Measurements from ENCODE around the gene ZSWIM3.
A peak's percentile ranks its signal among the peaks of the same experiment; 100 is the strongest.

ZSWIM3 gene

DNA sequence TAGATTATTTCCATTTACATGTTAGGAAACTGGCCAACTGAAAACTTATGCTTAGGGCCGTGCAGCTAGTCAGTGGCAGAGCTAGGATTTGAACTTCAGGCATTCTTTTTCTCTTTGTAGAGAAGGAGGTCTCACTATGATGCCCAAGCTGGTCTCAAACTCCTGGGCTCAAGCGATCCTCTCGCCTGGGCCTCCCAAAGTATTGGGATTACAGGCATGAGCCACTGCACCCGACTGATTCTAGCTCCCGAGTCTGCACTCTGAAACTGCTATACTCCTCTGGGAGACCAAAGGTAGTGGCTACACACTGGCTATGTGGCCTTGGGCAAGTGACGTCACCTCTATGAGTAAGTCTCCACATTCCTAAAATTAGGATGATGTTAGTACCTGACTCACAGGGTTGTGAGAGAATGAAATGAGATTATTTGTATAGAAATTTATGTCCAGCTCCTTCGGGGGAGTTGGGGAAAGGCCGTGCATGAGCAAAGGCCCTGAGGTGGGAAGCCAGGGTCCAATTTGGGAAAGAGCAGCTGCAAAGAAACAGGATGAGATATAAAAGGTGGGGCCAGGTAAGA lies 48.2 kb downstream of the ZSWIM3 start:
- TF ChIP-seq, protein P1, sequence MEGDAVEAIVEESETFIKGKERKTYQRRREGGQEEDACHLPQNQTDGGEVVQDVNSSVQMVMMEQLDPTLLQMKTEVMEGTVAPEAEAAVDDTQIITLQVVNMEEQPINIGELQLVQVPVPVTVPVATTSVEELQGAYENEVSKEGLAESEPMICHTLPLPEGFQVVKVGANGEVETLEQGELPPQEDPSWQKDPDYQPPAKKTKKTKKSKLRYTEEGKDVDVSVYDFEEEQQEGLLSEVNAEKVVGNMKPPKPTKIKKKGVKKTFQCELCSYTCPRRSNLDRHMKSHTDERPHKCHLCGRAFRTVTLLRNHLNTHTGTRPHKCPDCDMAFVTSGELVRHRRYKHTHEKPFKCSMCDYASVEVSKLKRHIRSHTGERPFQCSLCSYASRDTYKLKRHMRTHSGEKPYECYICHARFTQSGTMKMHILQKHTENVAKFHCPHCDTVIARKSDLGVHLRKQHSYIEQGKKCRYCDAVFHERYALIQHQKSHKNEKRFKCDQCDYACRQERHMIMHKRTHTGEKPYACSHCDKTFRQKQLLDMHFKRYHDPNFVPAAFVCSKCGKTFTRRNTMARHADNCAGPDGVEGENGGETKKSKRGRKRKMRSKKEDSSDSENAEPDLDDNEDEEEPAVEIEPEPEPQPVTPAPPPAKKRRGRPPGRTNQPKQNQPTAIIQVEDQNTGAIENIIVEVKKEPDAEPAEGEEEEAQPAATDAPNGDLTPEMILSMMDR (IDR thresholded peaks at IDR 0.05; ENCODE audit: low read depth, low read length): no peak
- DNase-seq (ENCODE audit: low read depth in 2 of 2): peak in 1 of 2 donors; percentile 89
- H3K4me3 ChIP-seq (replicated peaks in 1 of 2; ENCODE audit: low read depth in 2 of 2, low read length in 2 of 2): no peak overlapping the region

DNA sequence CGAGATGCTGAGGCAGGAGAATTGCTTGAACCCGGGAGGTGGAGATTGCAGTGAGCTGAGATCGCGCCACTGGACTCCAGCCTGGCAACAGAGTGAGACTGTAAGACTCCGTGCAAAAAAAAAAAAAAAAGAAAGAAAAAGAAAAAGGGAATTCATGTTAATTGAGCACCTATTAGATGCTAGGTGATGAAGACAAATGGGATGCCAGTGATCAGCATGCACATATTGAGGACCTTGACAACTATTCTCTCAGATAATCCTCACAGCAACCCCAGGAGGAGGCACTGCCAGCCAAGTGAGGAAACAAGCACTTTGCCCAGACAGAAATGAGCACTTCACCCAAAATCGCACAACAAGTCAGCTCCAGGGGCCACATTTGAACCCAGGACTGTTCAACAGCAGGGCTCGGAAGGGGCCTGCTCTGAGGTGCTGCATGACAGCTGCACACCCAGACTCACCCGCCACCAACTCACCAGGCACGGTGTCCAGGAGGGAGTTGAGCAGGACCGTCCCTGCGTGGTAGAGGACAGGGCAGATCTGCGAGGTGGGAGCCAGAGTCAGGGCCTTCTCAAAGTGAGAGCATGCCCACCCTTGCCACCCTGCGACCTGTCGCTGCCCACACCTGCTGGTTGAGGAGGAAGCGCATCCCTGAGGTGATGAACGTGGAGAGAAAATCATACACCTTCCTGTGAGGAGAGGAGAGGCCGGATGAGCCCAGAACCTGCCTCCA lies 50.0 kb downstream of the ZSWIM3 start:
- H3K4me3 ChIP-seq (replicated peaks in 1 of 2; ENCODE audit: low read depth in 2 of 2, low read length in 2 of 2): no peak overlapping the region
- TF ChIP-seq, protein P1 (IDR thresholded peaks at IDR 0.05; ENCODE audit: low read depth, low read length): no peak
- DNase-seq (ENCODE audit: low read depth in 2 of 2): no peak

DNA sequence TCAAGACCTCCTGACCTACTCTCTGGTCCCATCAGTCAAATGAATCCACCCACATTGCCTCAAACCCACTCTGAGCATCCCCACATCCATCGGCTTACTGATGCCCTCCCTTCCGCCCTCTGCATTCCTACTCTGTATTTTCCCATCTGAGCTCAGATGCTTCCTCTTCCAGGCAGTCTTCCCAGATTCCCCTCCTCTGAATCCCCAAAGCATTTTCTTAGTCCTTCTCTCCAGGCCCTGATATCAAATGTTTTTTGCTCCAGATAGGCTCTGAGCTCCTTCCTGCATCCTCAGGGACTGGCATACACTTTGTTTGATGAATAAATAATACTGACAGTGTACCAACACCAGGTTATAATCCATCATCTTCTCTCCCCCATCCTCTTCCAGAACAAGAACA lies 50.7 kb downstream of the ZSWIM3 start:
- TF ChIP-seq, protein P1 (IDR thresholded peaks at IDR 0.05; ENCODE audit: low read depth, low read length): no peak
- no peak for DNase-seq (ENCODE audit: low read depth in 2 of 2)
- no peak overlapping the region for H3K4me3 ChIP-seq (replicated peaks in 1 of 2; ENCODE audit: low read depth in 2 of 2, low read length in 2 of 2)

DNA sequence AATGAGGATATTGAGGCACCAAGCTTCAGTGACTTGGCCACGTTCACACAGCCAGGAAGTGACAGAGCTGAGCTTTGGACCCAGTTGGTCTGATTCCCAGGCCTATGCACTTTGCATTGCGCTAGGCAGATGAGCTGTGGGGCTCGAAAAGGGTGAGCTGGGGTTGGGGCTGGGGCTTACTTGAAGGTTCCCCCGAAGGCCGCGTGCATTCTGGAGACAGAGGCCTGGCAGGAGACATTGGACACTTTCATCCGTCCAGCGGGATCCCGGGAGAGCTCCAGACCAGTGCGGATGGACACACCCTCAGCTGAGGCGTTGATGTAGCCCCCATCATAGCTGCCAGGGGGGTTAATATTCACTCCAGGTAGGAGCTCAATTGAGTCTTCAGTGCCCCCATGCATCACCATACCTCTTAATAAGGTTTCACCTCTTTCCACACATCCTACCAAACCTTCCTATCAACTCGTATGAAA lies 52.0 kb downstream of the ZSWIM3 start:
- no peak for DNase-seq (ENCODE audit: low read depth in 2 of 2)
- no peak overlapping the region for H3K4me3 ChIP-seq (replicated peaks in 1 of 2; ENCODE audit: low read depth in 2 of 2, low read length in 2 of 2)
- TF ChIP-seq, protein P1 (IDR thresholded peaks at IDR 0.05; ENCODE audit: low read depth, low read length): no peak

DNA sequence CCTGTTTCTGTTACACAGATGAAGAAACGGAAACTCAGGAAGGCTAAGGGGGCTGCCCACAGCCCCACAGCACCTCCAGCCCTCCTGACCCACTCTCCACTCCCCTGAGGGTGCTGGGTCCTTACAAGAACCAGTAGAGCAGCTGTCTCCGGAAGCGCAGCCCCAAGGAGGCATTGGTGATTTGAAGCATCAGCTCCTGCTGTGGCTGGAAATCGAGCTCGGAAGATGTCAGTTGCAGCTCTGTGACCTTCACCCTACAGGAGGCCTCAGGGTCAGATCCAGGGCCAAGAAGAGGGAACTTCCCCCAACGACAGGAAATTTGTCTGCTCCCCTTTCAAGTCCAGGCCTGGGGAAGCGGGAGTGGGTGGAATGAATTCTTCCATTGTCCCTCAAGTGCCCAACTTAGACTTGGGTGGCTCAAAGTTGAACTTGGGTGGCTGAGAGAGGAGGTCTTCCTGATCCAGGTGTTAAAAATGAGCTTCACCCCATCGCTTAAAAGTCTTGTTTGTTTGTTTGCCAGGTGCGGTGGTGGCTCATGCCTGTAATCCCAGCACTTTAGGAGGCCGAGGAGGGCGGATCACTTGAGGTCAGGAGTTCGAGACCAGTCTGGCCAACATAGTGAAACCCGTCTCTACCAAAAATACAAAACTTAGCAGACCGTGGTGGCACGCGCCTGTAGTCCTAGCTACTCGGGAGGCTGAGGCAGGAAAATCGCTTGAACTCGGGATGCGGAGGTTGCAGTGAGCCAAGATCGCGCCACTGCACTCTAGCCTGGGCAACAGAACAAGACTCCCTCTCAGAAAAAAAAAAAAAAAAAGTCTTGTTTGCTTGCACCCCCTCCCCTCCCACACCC lies 52.6 kb downstream of the ZSWIM3 start:
- TF ChIP-seq, protein P1 (IDR thresholded peaks at IDR 0.05; ENCODE audit: low read depth, low read length): no peak
- peak overlapping the region in 1 of 2 donors; percentile 17 for H3K4me3 ChIP-seq (replicated peaks in 1 of 2; ENCODE audit: low read depth in 2 of 2, low read length in 2 of 2)
- no peak for DNase-seq (ENCODE audit: low read depth in 2 of 2)

DNA sequence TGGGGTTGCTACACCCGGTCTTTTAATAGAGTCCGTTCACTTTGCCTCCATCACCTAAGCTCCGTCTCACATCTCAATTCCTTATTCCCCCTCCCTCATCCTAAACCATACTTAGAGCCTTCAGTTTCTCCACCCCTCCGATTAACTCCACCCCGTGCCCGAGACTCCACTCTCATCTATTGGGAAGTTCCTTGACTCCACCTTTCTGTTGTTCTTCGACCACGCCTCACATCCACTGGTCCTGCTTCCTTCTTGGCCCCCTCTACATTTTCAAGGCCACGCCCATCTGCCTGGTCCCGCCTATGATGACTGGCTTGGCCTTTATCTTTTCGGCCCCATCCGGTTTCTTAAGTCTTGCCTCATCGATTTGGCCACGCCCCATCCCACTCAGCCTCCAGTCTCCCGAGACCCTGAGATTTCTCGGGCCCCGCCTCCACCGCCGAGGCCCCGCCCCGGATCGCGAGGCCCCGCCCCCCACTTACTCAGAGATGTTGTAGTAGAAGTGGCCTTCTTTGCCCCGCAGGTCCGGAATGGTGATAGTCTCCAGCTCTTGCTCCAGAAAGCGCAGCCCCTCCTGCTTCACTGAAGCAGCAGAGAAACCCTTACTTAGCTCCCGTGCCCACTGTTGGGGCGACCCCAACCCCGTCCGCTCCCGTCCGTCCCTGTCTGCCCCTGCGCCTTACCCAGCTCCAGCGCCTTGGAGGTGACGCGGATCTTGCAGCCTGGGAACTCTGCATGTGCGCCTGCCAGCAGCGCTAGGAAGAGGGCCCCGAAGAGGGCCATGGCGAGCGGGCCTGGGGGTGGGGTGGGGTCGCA lies 53.5 kb downstream of the ZSWIM3 start:
- TF ChIP-seq, protein P1 (IDR thresholded peaks at IDR 0.05; ENCODE audit: low read depth, low read length): no peak
- DNase-seq (ENCODE audit: low read depth in 2 of 2): peak; percentile 100
- H3K4me3 ChIP-seq (replicated peaks in 1 of 2; ENCODE audit: low read depth in 2 of 2, low read length in 2 of 2): peak overlapping the region; percentile 50 to 74

Measured in cardiac fibroblast (primary cell).